H1 (cell line): ENCODE data around the gene PCDHGA8. TPM values are rescaled to one million over a fixed set of nuclear protein-coding genes. Genes with fewer than 3 reads are reported as not detected.

Experiments used
- CTCF ChIA-PET: fragments of 300-600 bp; sonication (Branson Sonifier 250); formaldehyde crosslinking; loops from one replicate; lab custom pipeline; 2021; ENCODE audit not compliant: partially characterized antibody; lab: Charles Lee
- POLR2A ChIA-PET: fragments of 300-600 bp; sonication (Branson Sonifier 250); formaldehyde crosslinking; loops from one replicate; lab custom pipeline; 2021; ENCODE audit warnings: inconsistent platforms; ENCODE audit not compliant: partially characterized antibody; lab: Charles Lee
- DNase-seq, 2 experiments: peaks; one replicate each; pipeline versions ENCODE4 v3.0.0 to v3.0.0-alpha.2; 2010 to 2022; ENCODE audit warnings: low spot score in 2 of 2, low read depth in 1 of 2, mixed read lengths in 1 of 2
- FAIRE-seq: peaks from 2 replicates; lab custom pipeline; 2011; peaks lifted over from hg19 to GRCh38; lab: Jason Lieb, UNC
- H2AFZ ChIP-seq: 2 replicates; pipeline ENCODE4 v1.8.1; 2012; ENCODE audit warnings: low read length, inconsistent platforms
- H2AK5ac ChIP-seq: 2 replicates; pipeline ENCODE4 v1.6.1; 2013; ENCODE audit warnings: low read depth, low read length
- H2BK120ac ChIP-seq: replicated peaks from 2 replicates; pipeline ENCODE3; 2013; ENCODE audit warnings: low read depth, low read length, inconsistent platforms
- H2BK12ac ChIP-seq: 2 replicates; pipeline ENCODE4 v1.6.1; 2013; ENCODE audit warnings: low read depth, low read length
- H2BK15ac ChIP-seq: 2 replicates; pipeline ENCODE4 v1.6.1; 2013; ENCODE audit warnings: low read length
- H2BK20ac ChIP-seq: 2 replicates; pipeline ENCODE4 v1.6.1; 2013; ENCODE audit warnings: low read length
- H2BK5ac ChIP-seq: 2 replicates; pipeline ENCODE4 v1.6.1; 2013; ENCODE audit warnings: low read depth, low read length
- H3K14ac ChIP-seq: 2 replicates; pipeline ENCODE4 v1.6.1; 2013; ENCODE audit warnings: inconsistent platforms; ENCODE audit not compliant: insufficient read length
- H3K18ac ChIP-seq: 2 replicates; pipeline ENCODE4 v1.6.1; 2013; ENCODE audit warnings: low read length; ENCODE audit errors: extremely low read depth
- H3K23ac ChIP-seq: 2 replicates; pipeline ENCODE4 v1.6.1; 2013; ENCODE audit warnings: inconsistent platforms; ENCODE audit not compliant: insufficient read length
- H3K23me2 ChIP-seq: 2 replicates; pipeline ENCODE4 v1.6.1; 2013; ENCODE audit warnings: low read depth, low read length
- H3K27ac ChIP-seq: 2 replicates; pipeline ENCODE4 v1.6.1; 2011; ENCODE audit warnings: low read depth, low read length, inconsistent platforms
- H3K27me3 ChIP-seq, 4 experiments: replicated peaks in 1 of 4; 1 replicate in 1 of 4; 2 replicates in 3 of 4; pipeline versions ENCODE4 v1.6.1 to v1.8.1; 2011 to 2013; ENCODE audit warnings: low read length in 3 of 4, mild to moderate bottlenecking in 3 of 4, inconsistent platforms in 2 of 4, mixed read lengths in 2 of 4, moderate library complexity in 1 of 4; ENCODE audit not compliant: control insufficient read depth in 3 of 4, insufficient read depth in 3 of 4; ENCODE audit errors: extremely low read depth in 1 of 4
- H3K36me3 ChIP-seq, 4 experiments: 2 replicates each; pipeline versions ENCODE4 v1.6.1 to v1.8.1; 2011 to 2013; ENCODE audit warnings: mild to moderate bottlenecking in 4 of 4, low read length in 3 of 4, moderate library complexity in 2 of 4, control low read depth in 1 of 4, inconsistent platforms in 1 of 4; ENCODE audit not compliant: insufficient read depth in 4 of 4, control insufficient read depth in 2 of 4
- H3K4ac ChIP-seq: replicated peaks from 2 replicates; pipeline ENCODE3; 2013; ENCODE audit warnings: low read length, low read depth, mixed read lengths, inconsistent platforms; ENCODE audit not compliant: insufficient read length
- H3K4me1 ChIP-seq, 4 experiments: replicated peaks in 1 of 4; 1 replicate in 1 of 4; 2 replicates in 3 of 4; pipeline versions ENCODE4 v1.6.1 to v1.8.1; 2011 to 2013; ENCODE audit warnings: low read length in 3 of 4, inconsistent platforms in 2 of 4, mixed read lengths in 1 of 4; ENCODE audit not compliant: insufficient read depth in 4 of 4, control insufficient read depth in 3 of 4
- H3K4me2 ChIP-seq, 2 experiments: 2 replicates each; pipeline versions ENCODE4 v1.6.1 to v1.8.1; 2011 to 2013; ENCODE audit warnings: low read depth in 2 of 2, low read length in 2 of 2, control low read depth in 1 of 2, inconsistent platforms in 1 of 2, mild to moderate bottlenecking in 1 of 2; ENCODE audit not compliant: insufficient read depth in 1 of 2
- H3K4me3 ChIP-seq, 4 experiments: fragments of 200-600, 300-600 bp in 1 of 4; sonication (generic), shearing (Covaris generic), sonication (Bioruptor Twin) in 1 of 4; 2 replicates each; pipeline versions ENCODE4 v1.5.1 to v1.8.1; 2011 to 2016; ENCODE audit warnings: low read length in 4 of 4, low read depth in 3 of 4, control low read depth in 2 of 4, inconsistent platforms in 2 of 4, mild to moderate bottlenecking in 2 of 4, mixed read lengths in 1 of 4, moderate library complexity in 1 of 4; ENCODE audit not compliant: insufficient read depth in 2 of 4; ENCODE audit errors: extremely low read depth in 1 of 4
- H3K56ac ChIP-seq: replicated peaks from 2 replicates; pipeline ENCODE3; 2013; ENCODE audit warnings: low read depth, mild to moderate bottlenecking, mixed read lengths, low read length, inconsistent platforms; ENCODE audit not compliant: insufficient read length
- H3K79me1 ChIP-seq: 2 replicates; pipeline ENCODE4 v1.6.1; 2013; ENCODE audit warnings: low read depth, low read length, control low read depth
- H3K79me2 ChIP-seq, 2 experiments: 2 replicates each; pipeline versions ENCODE4 v1.6.1 to v1.8.1; 2012 to 2013; ENCODE audit warnings: low read length in 2 of 2, mild to moderate bottlenecking in 2 of 2, inconsistent platforms in 1 of 2; ENCODE audit not compliant: insufficient read depth in 2 of 2, control insufficient read depth in 1 of 2
- H3K9ac ChIP-seq, 4 experiments: replicated peaks in 1 of 4; 1 replicate in 1 of 4; 2 replicates in 3 of 4; pipeline versions ENCODE4 v1.6.1 to v1.8.1; 2011 to 2013; ENCODE audit warnings: low read depth in 3 of 4, low read length in 3 of 4, control low read depth in 2 of 4, mild to moderate bottlenecking in 2 of 4, moderate library complexity in 2 of 4, inconsistent platforms in 1 of 4; ENCODE audit errors: extremely low read depth in 1 of 4
- H3K9me3 ChIP-seq, 2 experiments: 2 replicates each; pipeline versions ENCODE4 v1.6.1 to v1.8.1; 2012 to 2013; ENCODE audit warnings: mild to moderate bottlenecking in 2 of 2, moderate library complexity in 2 of 2, control low read depth in 1 of 2, inconsistent platforms in 1 of 2, low read depth in 1 of 2, low read length in 1 of 2, mixed read lengths in 1 of 2; ENCODE audit not compliant: insufficient read depth in 2 of 2
- H4K20me1 ChIP-seq, 2 experiments: replicated peaks in 1 of 2; 2 replicates each; pipeline versions ENCODE3 to v1.8.1; 2011 to 2013; ENCODE audit warnings: inconsistent platforms in 2 of 2, low read length in 2 of 2, mild to moderate bottlenecking in 1 of 2; ENCODE audit not compliant: insufficient read depth in 2 of 2, control insufficient read depth in 1 of 2
- H4K5ac ChIP-seq: 2 replicates; pipeline ENCODE4 v1.6.1; 2013; ENCODE audit warnings: low read length, low read depth, mixed read lengths, inconsistent platforms; ENCODE audit not compliant: insufficient read length
- H4K8ac ChIP-seq: 2 replicates; pipeline ENCODE4 v1.8.0; 2013; ENCODE audit warnings: mild to moderate bottlenecking, moderate library complexity, low read length, inconsistent platforms; ENCODE audit not compliant: insufficient read depth; ENCODE audit errors: extremely low read depth
- H4K91ac ChIP-seq: replicated peaks from 2 replicates; pipeline ENCODE3; 2013; ENCODE audit warnings: low read length, mixed read lengths, inconsistent platforms; ENCODE audit not compliant: insufficient read length
- RNF2 ChIP-seq: fragments of 200-900, 300-1000 bp; sonication (generic); IDR thresholded peaks from 2 replicates; pipeline ENCODE4 v1.7.1; 2016; ENCODE audit warnings: borderline replicate concordance, low read depth, mild to moderate bottlenecking, antibody characterized with exemption, low read length; ENCODE audit not compliant: poor library complexity, severe bottlenecking; ENCODE audit errors: missing control alignments
- RXRA ChIP-seq: IDR thresholded peaks from 2 replicates; pipeline ENCODE4 v1.6.1; 2011; ENCODE audit warnings: low read depth, mild to moderate bottlenecking, low read length, moderate library complexity; ENCODE audit not compliant: insufficient read depth
- WGBS, 2 experiments: shearing (Covaris generic) in 1 of 2; methylation state at CpG; one replicate each; pipeline versions ENCODE4 v1.1.6 to v1.1.7; 2013 to 2015; ENCODE audit warnings: low lambda C conversion rate in 2 of 2, mixed read lengths in 2 of 2, inconsistent platforms in 1 of 2, low coverage in 1 of 2, missing lambda C conversion rate in 1 of 2; ENCODE audit not compliant: insufficient replicate concordance in 2 of 2, insufficient coverage in 1 of 2, insufficient read length in 1 of 2; ENCODE audit errors: extremely low coverage in 1 of 2, missing lambda C conversion rate in 1 of 2; 5-methylcytosine and 5-hydroxymethylcytosine counted together
- polyA plus RNA-seq, 7 experiments: library from polyadenylated mRNA; depleted of rRNA in 3 of 7; stranded (reverse) in 5 of 7; unstranded in 2 of 7; fragments of >200 nt in 5 of 7; fragments of 200-250 nt in 2 of 7; gene quantifications; 1 replicate in 5 of 7; 2 replicates in 1 of 7; 4 replicates in 1 of 7; pipeline versions ENCODE4 v1.2.1 to v1.2.3, GENCODE V29; 2011 to 2013; ENCODE audit warnings: missing spikeins in 2 of 7, mixed read lengths in 2 of 7
- total RNA-seq: library from RNA; stranded (reverse); fragmentation: NEBNext Ultra II Directional; extraction: Animal tissue kit (Norgen Biotek cat#: 25700); gene quantifications from 2 replicates; pipeline ENCODE4 v1.2.1, GENCODE V29; 2021

Gene PCDHGA8
- total and polyA plus RNA-seq, 2 of the 8 experiments (the other 6 are each of a cell fraction or from before 2014, with no cell fraction given) = 0.79 to 1.4 TPM

DNA sequence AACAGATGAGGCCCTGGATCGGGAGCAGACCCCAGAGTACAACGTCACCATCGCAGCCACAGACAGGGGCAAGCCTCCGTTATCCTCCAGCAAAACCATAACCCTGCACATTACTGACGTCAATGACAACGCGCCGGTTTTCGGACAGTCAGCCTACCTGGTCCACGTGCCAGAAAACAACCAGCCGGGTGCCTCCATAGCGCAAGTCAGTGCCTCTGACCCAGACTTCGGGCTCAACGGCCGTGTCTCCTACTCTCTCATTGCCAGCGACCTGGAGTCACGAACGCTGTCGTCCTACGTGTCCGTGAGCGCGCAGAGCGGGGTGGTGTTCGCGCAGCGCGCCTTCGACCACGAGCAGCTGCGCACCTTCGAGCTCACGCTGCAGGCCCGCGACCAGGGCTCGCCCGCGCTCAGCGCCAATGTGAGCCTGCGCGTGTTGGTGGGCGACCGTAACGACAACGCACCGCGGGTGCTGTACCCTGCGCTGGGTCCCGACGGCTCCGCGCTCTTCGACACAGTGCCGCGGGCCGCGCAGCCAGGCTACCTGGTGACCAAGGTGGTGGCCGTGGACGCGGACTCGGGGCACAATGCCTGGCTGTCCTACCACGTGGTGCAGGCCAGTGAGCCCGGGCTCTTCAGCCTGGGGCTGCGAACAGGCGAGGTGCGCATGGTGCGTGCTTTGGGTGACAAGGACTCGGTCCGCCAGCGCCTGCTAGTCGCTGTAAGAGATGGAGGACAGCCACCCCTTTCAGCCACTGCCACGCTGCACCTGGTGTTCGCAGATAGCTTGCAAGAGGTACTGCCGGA lies 26.8 kb downstream of the PCDHGA8 start:
- Histone ChIP-seq H2AK5ac (no peak overlapping the region), H3K14ac (no peak overlapping the region), H3K4me3 (no peak overlapping the region), H3K4ac (no peak overlapping the region), H3K9me3 (peaks cover 36 to 38% of the 10 kb centered on the region in 2 experiments), H4K91ac (no peak overlapping the region), H3K23ac (no peak overlapping the region), H3K4me2 (no peak overlapping the region), H3K27ac (no peak overlapping the region), H3K79me1 (no peaks in the 10 kb centered on the region), H3K79me2 (no peaks in the 10 kb centered on the region), H4K20me1 (no peaks in the 10 kb centered on the region), H4K5ac (no peak overlapping the region), H2AFZ (no peak overlapping the region), H2BK5ac (no peak overlapping the region), H3K4me1 (no peaks in the 10 kb centered on the region; a peak in 1 of 7 replicates), H3K23me2 (no peaks in the 10 kb centered on the region), H3K27me3 (peaks cover 0 to 12% (median 6%) of the 10 kb centered on the region in 4 experiments; a peak in 4 of 7 replicates), H4K8ac (no peak overlapping the region), H2BK120ac (no peak overlapping the region), H3K56ac (no peak overlapping the region), H2BK20ac (no peak overlapping the region), H3K9ac (no peak overlapping the region), H2BK15ac (no peak overlapping the region), H3K36me3 (peaks cover 0 to 27% (median 3%) of the 10 kb centered on the region in 4 experiments; a peak in 3 of 8 replicates), H3K18ac (no peak overlapping the region), H2BK12ac (0 out of 2 replicates have a peak overlapping the region, but pooled peaks have one; percentile 39)
- peak; percentile 34 for TF ChIP-seq RNF2
- no peak for TF ChIP-seq RXRA
- WGBS, 2 experiments = 94% methylated on average over 74 of the region's 74 CpGs; no CpG with 5 or more reads in 1 of the 2 experiments
- POLR2A ChIA-PET = interaction anchor here (0.6 kb wide), 1 partner anchor 1597 kb away, joined by 3 read pairs; no protein-coding TSS in a partner anchor
- CTCF ChIA-PET = interaction anchor here (0.9 to 23.3 kb wide), 21 partner anchors 9 to 284 kb away, joined by 3 to 1236 read pairs (median 14); partner anchors contain the start of genes PCDHB15, PCDHGA1, PCDHGA12 and PCDHGB3
- FAIRE-seq (no peak), DNase-seq (no peak)
